HCT116 (cell line): ENCODE measurements around the gene DHX40. TPM values are rescaled to one million over a fixed set of nuclear protein-coding genes. Genes with fewer than 3 reads are reported as not detected.

Experiments
- ATAC-seq: fragments of 200-7000 bp; cut with Tn5 transposase; 2 replicates; pipeline ENCODE4 v1.9.1; 2020; ENCODE audit warnings: mild to moderate bottlenecking, moderate library complexity
- BruUV-seq: library from RNA; stranded (reverse); fragments of 400-500 nt; replicated peaks from 2 replicates; lab custom pipeline; 2021; lab: Mats Ljungman, UMichigan
- CTCF ChIA-PET: fragments of 300-600 bp; sonication (Branson Sonifier 250); formaldehyde crosslinking; loops from one replicate; lab custom pipeline; 2021; ENCODE audit warnings: antibody characterized with exemption; lab: Charles Lee
- POLR2A ChIA-PET: fragments of 300-600, 350-600 bp; sonication (Branson Sonifier 250); formaldehyde crosslinking; loops from one replicate; lab custom pipeline; 2021; ENCODE audit warnings: antibody characterized with exemption; lab: Charles Lee
- RAD21 ChIA-PET, 2 experiments: fragments of 300-600 bp; sonication (Branson Sonifier 250); formaldehyde crosslinking; loops; one replicate each; lab custom pipeline; 2023; ENCODE audit warnings: low total read pairs in 2 of 2; ENCODE audit not compliant: uncharacterized antibody in 2 of 2, unreplicated experiment in 2 of 2, low non-redundant PET in 1 of 2; lab: Charles Lee
- DNase-seq: peaks from one replicate; pipeline ENCODE4 v3.0.0-alpha.2; 2010; ENCODE audit warnings: low read depth, low spot score
- H2AFZ ChIP-seq: fragments of 200-600 bp; shearing (Covaris generic), sonication (generic); 2 replicates; pipeline ENCODE4 v1.6.1; 2017; ENCODE audit warnings: low read depth, mixed run types, mixed read lengths, antibody characterized with exemption, low read length; ENCODE audit not compliant: poor library complexity, severe bottlenecking
- H3K27ac ChIP-seq: 2 replicates; pipeline ENCODE4 v1.5.1; 2012; ENCODE audit warnings: low read depth, low read length
- H3K27me3 ChIP-seq: fragments of 200-600 bp; sonication (generic); 2 replicates; pipeline ENCODE4 v1.6.1; 2016; ENCODE audit warnings: mixed run types, low read length, mixed read lengths; ENCODE audit not compliant: insufficient read depth
- H3K36me3 ChIP-seq, 2 experiments: fragments of 200-500 bp in 1 of 2; fragments of 200-600 bp in 1 of 2; sonication (Bioruptor generic) in 1 of 2; sonication (generic) in 1 of 2; 2 replicates each; pipeline versions ENCODE4 v1.5.1 to v1.6.1; 2014 to 2016; ENCODE audit warnings: low read length in 2 of 2, inconsistent platforms in 1 of 2, mixed read lengths in 1 of 2, mixed run types in 1 of 2; ENCODE audit not compliant: insufficient read depth in 2 of 2, control insufficient read depth in 1 of 2
- H3K4me1 ChIP-seq, 2 experiments: fragments of 200-600 bp in 1 of 2; sonication (generic) in 1 of 2; 2 replicates each; pipeline versions ENCODE4 v1.5.1 to v1.6.1; 2012 to 2017; ENCODE audit warnings: low read length in 2 of 2, inconsistent platforms in 1 of 2, mild to moderate bottlenecking in 1 of 2, mixed read lengths in 1 of 2, mixed run types in 1 of 2, moderate library complexity in 1 of 2; ENCODE audit not compliant: insufficient read depth in 2 of 2, control insufficient read depth in 1 of 2
- H3K4me2 ChIP-seq: fragments of 200-600 bp; sonication (generic); 2 replicates; pipeline ENCODE4 v1.6.1; 2017; ENCODE audit warnings: mixed run types, low read length, mixed read lengths
- H3K4me3 ChIP-seq, 2 experiments: fragments of 200-600 bp in 1 of 2; sonication (generic) in 1 of 2; replicated peaks in 1 of 2; 2 replicates each; pipeline ENCODE4 v1.5.1; 2011 to 2016; ENCODE audit warnings: low read length in 2 of 2, control low read depth in 1 of 2, low read depth in 1 of 2, mild to moderate bottlenecking in 1 of 2, mixed read lengths in 1 of 2, mixed run types in 1 of 2
- H3K79me2 ChIP-seq: fragments of 200-600 bp; sonication (generic); 2 replicates; pipeline ENCODE4 v1.6.1; 2017; ENCODE audit warnings: mild to moderate bottlenecking, mixed run types, low read length, moderate library complexity, mixed read lengths; ENCODE audit not compliant: insufficient read depth
- H3K9ac ChIP-seq: fragments of 200-600 bp; sonication (generic); 2 replicates; pipeline ENCODE4 v1.6.1; 2016; ENCODE audit warnings: low read length, mixed read lengths
- H3K9me2 ChIP-seq: fragments of 200-600 bp; sonication (generic), shearing (Covaris generic); 2 replicates; pipeline ENCODE4 v1.6.1; 2017; ENCODE audit warnings: mixed run types, mild to moderate bottlenecking, moderate library complexity; ENCODE audit not compliant: insufficient read depth
- H3K9me3 ChIP-seq, 2 experiments: fragments of 200-500 bp in 1 of 2; fragments of 200-600 bp in 1 of 2; sonication (Bioruptor generic) in 1 of 2; sonication (generic) in 1 of 2; 2 replicates each; pipeline ENCODE4 v1.6.1; 2014 to 2017; ENCODE audit warnings: low read length in 2 of 2, mixed read lengths in 2 of 2, inconsistent platforms in 1 of 2, low read depth in 1 of 2, mild to moderate bottlenecking in 1 of 2, mixed run types in 1 of 2, moderate library complexity in 1 of 2; ENCODE audit not compliant: control insufficient read depth in 1 of 2, insufficient read depth in 1 of 2
- H4K20me1 ChIP-seq: fragments of 200-600 bp; sonication (generic), shearing (Covaris generic); 2 replicates; pipeline ENCODE4 v1.6.1; 2017; ENCODE audit warnings: mixed run types, mild to moderate bottlenecking, moderate library complexity; ENCODE audit not compliant: insufficient read depth
- CBX3 ChIP-seq: IDR thresholded peaks from 2 replicates; pipeline ENCODE4 v1.6.1; 2012; ENCODE audit warnings: low read depth
- EZH2 ChIP-seq: fragments of 200-600 bp; sonication (generic); IDR thresholded peaks from 2 replicates; pipeline ENCODE4 v1.6.1; 2017; ENCODE audit warnings: antibody characterized with exemption, mixed run types
- EZH2phosphoT487 ChIP-seq: fragments of 200-600 bp; IDR thresholded peaks from 2 replicates; pipeline ENCODE4 v1.6.1; 2018; ENCODE audit warnings: antibody characterized with exemption, borderline replicate concordance
- POLR2AphosphoS5 ChIP-seq: IDR thresholded peaks from 2 replicates; pipeline ENCODE4 v1.6.1; 2011; ENCODE audit warnings: mild to moderate bottlenecking, low read depth, low read length, moderate library complexity
- RAD21 ChIP-seq: IDR thresholded peaks from 2 replicates; pipeline ENCODE4 v1.6.1; 2012; ENCODE audit warnings: low read depth, mild to moderate bottlenecking
- SP1 ChIP-seq: IDR thresholded peaks from 2 replicates; pipeline ENCODE4 v1.6.1; 2012; ENCODE audit warnings: low read depth
- TCF7L2 ChIP-seq: IDR thresholded peaks from 2 replicates; pipeline ENCODE4 v1.7.0; 2011; ENCODE audit warnings: borderline replicate concordance, inconsistent platforms; ENCODE audit not compliant: insufficient read depth, insufficient read length; ENCODE audit errors: extremely low read depth
- intact Hi-C: fragments of 100-400 bp; cut with micrococcal nuclease; formaldehyde crosslinking; loops from 2 replicates; pipeline ENCODE4 v1.10.0; 2022
- total RNA-seq: library from RNA; stranded (reverse); gene quantifications from one replicate; pipeline ENCODE4 v1.2.1, GENCODE V29; 2021; ENCODE audit not compliant: unreplicated experiment
- TF ChIP-seq, protein P1 (sequence below): IDR thresholded peaks from 2 replicates; pipeline ENCODE4 v1.6.1; 2012

The DHX40 gene
- total RNA-seq, 1 experiment from 2014 or later: 58.7 TPM

DNA sequence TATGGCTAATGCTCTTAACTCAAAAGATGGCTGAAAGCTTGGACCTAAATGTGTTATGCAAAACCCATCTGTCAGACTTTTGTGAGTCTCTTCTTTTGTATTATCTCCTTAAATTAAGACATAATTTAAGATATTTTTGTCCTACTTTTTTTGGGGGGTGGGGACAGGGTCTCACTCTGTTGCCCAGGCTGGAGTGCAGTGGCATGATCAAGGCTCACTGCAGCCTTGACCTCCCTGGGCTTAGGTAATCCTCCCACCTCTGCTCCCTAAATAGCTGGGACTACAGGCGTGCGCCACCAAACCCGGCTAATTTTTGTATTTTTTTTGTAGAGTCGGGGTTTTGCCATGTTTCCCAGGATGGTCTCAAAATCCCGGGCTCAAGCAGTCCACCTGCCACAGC, 61.3 kb downstream of the DHX40 start:
- intact Hi-C loops: no loop called here
- CTCF ChIA-PET: no interaction called here
- POLR2A ChIA-PET: no interaction called here
- Histone ChIP-seq H4K20me1 (peaks cover 72% of the 10 kb centered on the region; the same call in 1 of the 2 replicates), H3K27ac (no peak overlapping the region), H2AFZ (no peak overlapping the region), H3K9me3 (no peaks in the 10 kb centered on the region), H3K9me2 (no peaks in the 10 kb centered on the region), H3K4me2 (no peak overlapping the region), H3K9ac (no peak overlapping the region), H3K36me3 (peaks cover 5 to 22% of the 10 kb centered on the region in 2 experiments; a peak in 2 of 4 replicates), H3K4me3 (no peak overlapping the region), H3K4me1 (peaks cover under 1 to 4% of the 10 kb centered on the region in 2 experiments; a peak in 1 of 4 replicates), H3K79me2 (peaks cover 100% of the 10 kb centered on the region), H3K27me3 (no peaks in the 10 kb centered on the region)
- RAD21 ChIA-PET: no interaction called here
- ATAC-seq (no peak), DNase-seq (no peak)
- BruUV-seq: no TSS peak
- TF ChIP-seq EZH2phosphoT487: no peak
- TF ChIP-seq RAD21: no peak
- no peak for TF ChIP-seq EZH2
- TF ChIP-seq SP1: no peak
- TF ChIP-seq, all 23 proteins: peak for 0

DNA sequence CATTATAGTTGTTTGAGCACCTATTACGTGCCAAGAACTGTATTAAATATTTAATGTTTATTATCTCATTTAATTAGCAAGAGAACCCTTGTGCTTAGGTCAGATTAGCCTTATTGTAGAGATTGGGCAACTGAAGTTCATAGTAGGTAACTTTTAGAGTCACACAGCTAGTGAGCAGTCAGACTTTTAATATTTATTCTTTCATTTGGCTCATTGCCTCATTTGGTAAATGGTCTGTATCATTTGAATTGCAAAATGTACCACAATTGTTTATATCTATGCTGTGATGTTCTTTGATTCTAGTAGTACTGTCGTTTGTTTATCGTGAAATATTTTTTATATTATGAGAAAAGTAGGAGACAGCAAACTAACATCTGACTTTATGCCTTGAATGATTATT, 61.9 kb downstream of the DHX40 start:
- Histone ChIP-seq H3K9me3 (no peaks in the 10 kb centered on the region), H3K4me3 (no peak overlapping the region), H3K4me2 (no peak overlapping the region), H3K9ac (no peak overlapping the region), H3K79me2 (peaks cover 100% of the 10 kb centered on the region), H3K9me2 (no peaks in the 10 kb centered on the region), H2AFZ (no peak overlapping the region), H4K20me1 (peaks cover 69% of the 10 kb centered on the region), H3K4me1 (no peaks in the 10 kb centered on the region), H3K27me3 (no peaks in the 10 kb centered on the region), H3K27ac (no peak overlapping the region), H3K36me3 (peaks cover 3 to 17% of the 10 kb centered on the region in 2 experiments; a peak in 1 of 4 replicates)
- ChIA-PET POLR2A (no interaction called here), RAD21 (no interaction called here), CTCF (no interaction called here)
- BruUV-seq: no TSS peak
- intact Hi-C loops: no loop called here
- TF ChIP-seq CBX3 (no peak), RAD21 (no peak), TCF7L2 (no peak), POLR2AphosphoS5 (no peak)
- TF ChIP-seq, protein P1, sequence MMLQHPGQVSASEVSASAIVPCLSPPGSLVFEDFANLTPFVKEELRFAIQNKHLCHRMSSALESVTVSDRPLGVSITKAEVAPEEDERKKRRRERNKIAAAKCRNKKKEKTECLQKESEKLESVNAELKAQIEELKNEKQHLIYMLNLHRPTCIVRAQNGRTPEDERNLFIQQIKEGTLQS: no peak
- DNase-seq: no peak
- no peak for ATAC-seq
